Vagina (tissue), 2 donors: Measurements from ENCODE around the gene ZNF146. TPM values are rescaled to one million over a fixed set of nuclear protein-coding genes. Genes with fewer than 3 reads are reported as not detected.

Experiments
- DNase-seq, 2 donors: peaks; one replicate each; pipeline ENCODE4 v3.0.0-alpha.2; 2017; ENCODE audit errors: extremely low spot score in 2 of 2
- H3K27ac ChIP-seq: fragments of 200-600 bp; sonication (generic); one replicate; pipeline ENCODE4 v1.5.1; 2019
- H3K27me3 ChIP-seq: fragments of 200-600 bp; sonication (generic); one replicate; pipeline ENCODE4 v1.5.1; 2019
- H3K36me3 ChIP-seq, 2 donors: fragments of 200-600 bp; sonication (generic); one replicate each; pipeline ENCODE4 v1.5.1; 2017 to 2019
- H3K4me1 ChIP-seq: fragments of 200-600 bp; sonication (generic); one replicate; pipeline ENCODE4 v1.5.1; 2019
- H3K4me3 ChIP-seq, 2 donors: fragments of 200-600 bp; sonication (generic); 1 replicate in 1 of 2; 2 replicates in 1 of 2; pipeline ENCODE4 v1.5.1; 2016 to 2019
- H3K9me3 ChIP-seq: fragments of 200-600 bp; sonication (generic); one replicate; pipeline ENCODE4 v1.5.1; 2019
- CTCF ChIP-seq, 3 experiments: fragments of 450-650 bp in 2 of 3; fragments of 200-600 bp in 1 of 3; sonication (generic) in 1 of 3; IDR thresholded peaks; one replicate each; pipeline ENCODE4 v1.5.1; 2017 to 2019; ENCODE audit warnings: antibody characterized with exemption in 3 of 3, mild to moderate bottlenecking in 2 of 3, moderate library complexity in 2 of 3
- POLR2A ChIP-seq, 2 donors: fragments of 450-650 bp; IDR thresholded peaks; one replicate each; pipeline ENCODE4 v1.6.1; 2017; ENCODE audit warnings: antibody characterized with exemption in 2 of 2, mild to moderate bottlenecking in 2 of 2, moderate library complexity in 2 of 2
- POLR2AphosphoS5 ChIP-seq, 2 donors: sonication (generic); formaldehyde crosslinking; IDR thresholded peaks; one replicate each; pipeline ENCODE4 v1.9.0; 2017; ENCODE audit warnings: antibody characterized with exemption in 2 of 2, mild to moderate bottlenecking in 2 of 2, low read depth in 1 of 2; ENCODE audit not compliant: insufficient read depth in 1 of 2
- intact Hi-C: fragments of 100-400 bp; cut with DNase I; formaldehyde crosslinking; loops from one replicate; pipeline ENCODE4 v1.15.1; 2023
- total RNA-seq: library from RNA; depleted of rRNA; stranded (reverse); fragments of >200 nt; gene quantifications from one replicate; pipeline ENCODE4 v1.2.3, GENCODE V29; 2016

ZNF146 gene
- total RNA-seq, 1 donor from 2014 or later, result 42.2 TPM

- intact Hi-C loops, result no loop called here
- H3K9me3 ChIP-seq, result no peaks in the 10 kb centered on the region
- no peak for TF ChIP-seq CTCF (IDR thresholded peaks at IDR 0.05)
- no peak for TF ChIP-seq POLR2A (IDR thresholded peaks at IDR 0.05)
- TF ChIP-seq POLR2AphosphoS5 (IDR thresholded peaks at IDR 0.05; ENCODE audit: insufficient read depth in 1 of 2, low read depth in 1 of 2), result no peak
- H3K27ac ChIP-seq, result no peak overlapping the region
- H3K4me3 ChIP-seq, result peak overlapping the region; percentile 22 to 37
- no peaks in the 10 kb centered on the region for H3K27me3 ChIP-seq
- no peaks in the 10 kb centered on the region for H3K36me3 ChIP-seq
- DNase-seq, result no peak
- H3K4me1 ChIP-seq, result peaks cover 7% of the 10 kb centered on the region
Observed at GRCh38 chr19:36245210-36246005, 30.5 kb downstream of the ZNF146 start.

GRCh38 chr19:36246006-36246481, 31.1 kb downstream of the ZNF146 start:
- no peaks in the 10 kb centered on the region for H3K27me3 ChIP-seq
- DNase-seq, result no peak
- H3K36me3 ChIP-seq, result no peaks in the 10 kb centered on the region
- intact Hi-C loops, result no loop called here
- peak overlapping the region; percentile 22 to 37 for H3K4me3 ChIP-seq
- H3K9me3 ChIP-seq, result no peaks in the 10 kb centered on the region
- TF ChIP-seq POLR2AphosphoS5 (IDR thresholded peaks at IDR 0.05; ENCODE audit: insufficient read depth in 1 of 2, low read depth in 1 of 2) (no peak), CTCF (IDR thresholded peaks at IDR 0.05) (no peak), POLR2A (IDR thresholded peaks at IDR 0.05) (no peak)
- no peak overlapping the region for H3K27ac ChIP-seq
- H3K4me1 ChIP-seq, result peaks cover 7% of the 10 kb centered on the region

GRCh38 chr19:36252047-36252446, 37.1 kb downstream of the ZNF146 start:
- Histone ChIP-seq H3K4me1 (peaks cover 2% of the 10 kb centered on the region), H3K27ac (no peak overlapping the region), H3K27me3 (no peaks in the 10 kb centered on the region), H3K4me3 (no peak overlapping the region), H3K9me3 (no peaks in the 10 kb centered on the region), H3K36me3 (no peaks in the 10 kb centered on the region)
- no peak for TF ChIP-seq POLR2AphosphoS5 (IDR thresholded peaks at IDR 0.05; ENCODE audit: insufficient read depth in 1 of 2, low read depth in 1 of 2)
- TF ChIP-seq POLR2A (IDR thresholded peaks at IDR 0.05), result no peak
- TF ChIP-seq CTCF (IDR thresholded peaks at IDR 0.05), result no peak
- intact Hi-C loops, result no loop called here
- DNase-seq, result no peak

- Histone ChIP-seq H3K27me3 (no peaks in the 10 kb centered on the region), H3K9me3 (no peaks in the 10 kb centered on the region), H3K4me3 (no peak overlapping the region), H3K27ac (no peak overlapping the region), H3K36me3 (no peaks in the 10 kb centered on the region), H3K4me1 (peaks cover 5% of the 10 kb centered on the region)
- DNase-seq, result no peak
- intact Hi-C loops, result no loop called here
- TF ChIP-seq POLR2A (IDR thresholded peaks at IDR 0.05) (no peak), POLR2AphosphoS5 (IDR thresholded peaks at IDR 0.05; ENCODE audit: insufficient read depth in 1 of 2, low read depth in 1 of 2) (no peak), CTCF (IDR thresholded peaks at IDR 0.05) (no peak)
Observed at GRCh38 chr19:36254848-36255247, 39.9 kb downstream of the ZNF146 start.

GRCh38 chr19:36255316-36255715, 40.4 kb downstream of the ZNF146 start:
- H3K27me3 ChIP-seq, result no peaks in the 10 kb centered on the region
- intact Hi-C loops, result no loop called here
- H3K36me3 ChIP-seq, result no peaks in the 10 kb centered on the region
- H3K9me3 ChIP-seq, result no peaks in the 10 kb centered on the region
- no peak overlapping the region for H3K27ac ChIP-seq
- no peak overlapping the region for H3K4me3 ChIP-seq
- no peak for TF ChIP-seq POLR2AphosphoS5 (IDR thresholded peaks at IDR 0.05; ENCODE audit: insufficient read depth in 1 of 2, low read depth in 1 of 2)
- TF ChIP-seq CTCF (IDR thresholded peaks at IDR 0.05), result no peak
- TF ChIP-seq POLR2A (IDR thresholded peaks at IDR 0.05), result no peak
- H3K4me1 ChIP-seq, result peaks cover 5% of the 10 kb centered on the region
- no peak for DNase-seq
